ENCODE measurements around the gene MTFR1L.

DNA sequence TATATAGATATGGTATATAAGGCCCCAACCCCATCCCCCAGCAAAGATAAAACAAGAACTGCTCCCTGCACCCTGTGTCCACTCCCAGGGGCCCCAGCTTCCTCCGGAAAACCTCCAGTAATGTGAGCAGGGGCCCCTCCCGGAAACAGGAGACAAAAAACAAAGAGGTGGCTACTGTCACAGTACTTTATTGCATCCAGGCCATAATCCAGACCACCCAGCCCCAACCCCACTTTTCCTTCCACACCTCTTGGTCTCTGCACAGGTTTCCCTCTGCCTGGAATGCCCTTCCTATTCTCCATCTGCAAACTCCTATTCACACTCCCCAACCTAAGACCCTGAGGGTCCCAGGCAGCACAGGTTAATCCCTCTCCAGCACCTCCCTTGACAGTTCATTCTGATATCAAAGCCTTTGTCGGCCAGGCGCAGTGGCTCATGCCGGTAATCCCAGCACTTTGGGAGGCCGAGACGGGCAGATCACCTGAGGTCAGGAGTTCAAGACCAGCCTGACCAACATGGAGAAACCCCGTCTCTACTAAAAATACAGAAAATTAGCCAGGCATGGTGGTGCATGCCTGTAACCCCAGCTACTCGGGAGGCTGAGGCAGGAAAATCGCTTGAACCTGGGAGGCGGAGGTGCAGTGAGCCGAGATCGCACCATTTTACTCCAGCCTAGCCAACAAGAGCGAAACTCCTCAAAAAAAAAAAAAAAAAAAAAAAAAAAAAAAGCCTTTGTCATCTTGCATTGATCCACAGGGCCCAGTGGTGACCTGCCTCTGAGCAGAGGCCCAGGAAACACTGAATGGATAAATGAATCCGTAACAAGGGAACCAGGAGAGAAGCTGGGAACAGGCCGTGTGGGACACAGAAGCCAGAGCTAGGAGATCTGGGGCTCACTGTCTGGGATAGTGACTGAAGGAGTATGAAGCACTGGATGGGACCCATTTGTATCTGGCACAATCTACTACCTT is 41.8 kb downstream of the MTFR1L start:
- TF ChIP-seq, protein P1, sequence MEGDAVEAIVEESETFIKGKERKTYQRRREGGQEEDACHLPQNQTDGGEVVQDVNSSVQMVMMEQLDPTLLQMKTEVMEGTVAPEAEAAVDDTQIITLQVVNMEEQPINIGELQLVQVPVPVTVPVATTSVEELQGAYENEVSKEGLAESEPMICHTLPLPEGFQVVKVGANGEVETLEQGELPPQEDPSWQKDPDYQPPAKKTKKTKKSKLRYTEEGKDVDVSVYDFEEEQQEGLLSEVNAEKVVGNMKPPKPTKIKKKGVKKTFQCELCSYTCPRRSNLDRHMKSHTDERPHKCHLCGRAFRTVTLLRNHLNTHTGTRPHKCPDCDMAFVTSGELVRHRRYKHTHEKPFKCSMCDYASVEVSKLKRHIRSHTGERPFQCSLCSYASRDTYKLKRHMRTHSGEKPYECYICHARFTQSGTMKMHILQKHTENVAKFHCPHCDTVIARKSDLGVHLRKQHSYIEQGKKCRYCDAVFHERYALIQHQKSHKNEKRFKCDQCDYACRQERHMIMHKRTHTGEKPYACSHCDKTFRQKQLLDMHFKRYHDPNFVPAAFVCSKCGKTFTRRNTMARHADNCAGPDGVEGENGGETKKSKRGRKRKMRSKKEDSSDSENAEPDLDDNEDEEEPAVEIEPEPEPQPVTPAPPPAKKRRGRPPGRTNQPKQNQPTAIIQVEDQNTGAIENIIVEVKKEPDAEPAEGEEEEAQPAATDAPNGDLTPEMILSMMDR (conservative IDR thresholded peaks at IDR 0.05): no peak
- no peak for TF ChIP-seq EZH2 (IDR thresholded peaks at IDR 0.05; ENCODE audit: low read depth)
